HFFc6 (cell line): ENCODE measurements around the gene PIK3R2. TPM values are rescaled to one million over a fixed set of nuclear protein-coding genes. Genes with fewer than 3 reads are reported as not detected.
A peak's percentile ranks its signal among the peaks of the same experiment; 100 is the strongest.

Experiments
- DNase-seq: peaks from one replicate; pipeline ENCODE4 v3.0.0-alpha.2; 2018
- H3K27ac Mint-ChIP-seq: 2 replicates; pipeline ENCODE4 v1.8.0; 2020; ENCODE audit warnings: mild to moderate bottlenecking, mixed read lengths
- H3K27me3 Mint-ChIP-seq: 2 replicates; pipeline ENCODE4 v1.8.0; 2021; ENCODE audit warnings: mild to moderate bottlenecking, moderate library complexity, mixed read lengths; ENCODE audit not compliant: insufficient read depth
- H3K36me3 Mint-ChIP-seq: 2 replicates; pipeline ENCODE4 v1.8.0; 2021; ENCODE audit warnings: low read depth, mixed read lengths
- H3K4me1 Mint-ChIP-seq: 2 replicates; pipeline ENCODE4 v1.8.0; 2020; ENCODE audit warnings: low read depth, mixed read lengths
- H3K4me3 Mint-ChIP-seq: 2 replicates; pipeline ENCODE4 v1.8.0; 2020; ENCODE audit warnings: mild to moderate bottlenecking, moderate library complexity, mixed read lengths
- H3K9me3 Mint-ChIP-seq: 2 replicates; pipeline ENCODE4 v1.8.0; 2020; ENCODE audit warnings: mild to moderate bottlenecking, mixed read lengths
- CTCF ChIP-seq: fragments of 200-600 bp; sonication (generic); IDR thresholded peaks from 2 replicates; pipeline ENCODE4 v1.5.0; 2021; ENCODE audit warnings: antibody characterized with exemption, mild to moderate bottlenecking
- total RNA-seq, 6 experiments: library from RNA; stranded (reverse); fragmentation: NEBNext Ultra II Directional; extraction: Animal tissue kit (Norgen Biotek cat#: 25700); gene quantifications; 2 replicates in 1 of 6; 3 replicates in 5 of 6; pipeline ENCODE4 v1.2.3, GENCODE V29; 2021

Gene PIK3R2
- total RNA-seq, 6 experiments from 2014 or later: 51.9 to 66.1 (median 56.0) TPM

GRCh38 chr19:18117364-18117691, 35.6 kb upstream of the PIK3R2 start:
- DNase-seq: no peak
- Mint-ChIP-seq H3K36me3 (0 out of 2 replicates have a peak, but pooled peaks cover 4% of the 10 kb centered on the region), H3K4me1 (peaks cover 19% of the 10 kb centered on the region), H3K4me3 (peak overlapping the region; percentile 81), H3K27ac (peak overlapping the region; percentile 79), H3K9me3 (no peaks in the 10 kb centered on the region), H3K27me3 (peaks cover 3% of the 10 kb centered on the region)
- TF ChIP-seq CTCF: no peak

- H3K36me3 Mint-ChIP-seq: 0 out of 2 replicates have a peak, but pooled peaks cover 4% of the 10 kb centered on the region
- DNase-seq: peak; percentile 62
- peaks cover 16% of the 10 kb centered on the region for H3K4me1 Mint-ChIP-seq
- peak overlapping the region; percentile 79 for H3K27ac Mint-ChIP-seq
- TF ChIP-seq CTCF: no peak; the same call in 1 of the 2 replicates
- peaks cover 3% of the 10 kb centered on the region for H3K27me3 Mint-ChIP-seq
- no peaks in the 10 kb centered on the region for H3K9me3 Mint-ChIP-seq
- peak overlapping the region; percentile 86 for H3K4me3 Mint-ChIP-seq
These were observed 35.1 kb upstream of the PIK3R2 start for GRCh38 chr19:18117692-18118378.

- 0 out of 2 replicates have a peak, but pooled peaks cover 4% of the 10 kb centered on the region for H3K36me3 Mint-ChIP-seq
- H3K4me3 Mint-ChIP-seq: peak overlapping the region; percentile 86
- no peak for DNase-seq
- H3K4me1 Mint-ChIP-seq: peaks cover 15% of the 10 kb centered on the region
- TF ChIP-seq CTCF: no peak; the same call in 1 of the 2 replicates
- no peaks in the 10 kb centered on the region for H3K9me3 Mint-ChIP-seq
- H3K27ac Mint-ChIP-seq: no peak overlapping the region
- H3K27me3 Mint-ChIP-seq: peaks cover 3% of the 10 kb centered on the region
These were observed 34.4 kb upstream of the PIK3R2 start for GRCh38 chr19:18118420-18119012.

- no peak for TF ChIP-seq CTCF
- peaks cover 15% of the 10 kb centered on the region for H3K4me1 Mint-ChIP-seq
- 0 out of 2 replicates have a peak, but pooled peaks cover 4% of the 10 kb centered on the region for H3K36me3 Mint-ChIP-seq
- no peak overlapping the region for H3K27ac Mint-ChIP-seq
- H3K9me3 Mint-ChIP-seq: no peaks in the 10 kb centered on the region
- no peak for DNase-seq
- H3K27me3 Mint-ChIP-seq: peaks cover 3% of the 10 kb centered on the region
- peak overlapping the region; percentile 86 for H3K4me3 Mint-ChIP-seq
These were observed 33.8 kb upstream of the PIK3R2 start for GRCh38 chr19:18119013-18119716.

- Mint-ChIP-seq H3K9me3 (no peaks in the 10 kb centered on the region), H3K27ac (no peak overlapping the region), H3K27me3 (peaks cover under 1% of the 10 kb centered on the region; the same call in 1 of the 2 replicates), H3K36me3 (0 out of 2 replicates have a peak, but pooled peaks cover under 1% of the 10 kb centered on the region), H3K4me3 (no peak overlapping the region), H3K4me1 (peaks cover 15% of the 10 kb centered on the region)
- no peak for TF ChIP-seq CTCF
- no peak for DNase-seq
These were observed 33.3 kb upstream of the PIK3R2 start for GRCh38 chr19:18119717-18120105.
